Daoy (cell line): ENCODE data around the gene TAF6L. TPM values are rescaled to one million over a fixed set of nuclear protein-coding genes. Genes with fewer than 3 reads are reported as not detected.
A peak's percentile ranks its signal among the peaks of the same experiment; 100 is the strongest.
"Not testable (repeated sequence)": the region's sequence is repeated elsewhere in the genome, so short reads cannot be mapped to it uniquely, and the experiment has no call there.

ENCODE experiments used
- DNase-seq: peaks from one replicate; pipeline ENCODE4 v3.0.0-alpha.2; 2015; ENCODE audit warnings: low read depth
- total RNA-seq: library from RNA; depleted of rRNA; stranded (reverse); fragments of >200 nt; shearing (Covaris generic); gene quantifications from 2 replicates; pipeline ENCODE4 v1.2.3, GENCODE V29; 2014

TAF6L gene
- total RNA-seq, 1 experiment from 2014 or later = 27.4 TPM

DNA sequence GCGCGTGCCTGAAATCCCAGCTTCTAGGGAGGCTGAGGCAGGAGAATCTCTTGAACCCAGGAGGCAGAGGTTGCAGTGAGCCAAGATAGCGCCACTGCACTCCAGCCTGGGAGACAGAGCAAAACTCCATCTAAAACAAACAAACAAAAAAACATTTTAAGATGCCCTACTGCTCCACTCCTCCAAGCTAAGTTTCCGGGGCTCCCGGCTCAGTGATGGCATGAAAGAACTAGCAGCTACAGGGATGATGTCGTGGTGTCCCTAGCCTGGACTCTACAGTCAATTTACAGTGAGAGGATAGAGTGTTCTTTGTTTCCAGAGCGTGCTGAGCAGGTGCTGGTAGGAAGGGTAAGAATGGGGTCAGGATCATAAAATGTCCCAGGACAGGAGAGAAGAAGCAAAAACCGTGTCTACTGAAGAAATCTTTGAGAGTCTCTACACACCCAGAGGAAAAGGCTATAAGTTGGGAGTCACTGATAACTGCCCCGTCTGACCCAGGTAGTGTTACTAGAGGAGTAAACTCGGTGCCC, 16.0 kb upstream of the TAF6L start:
- no peak for DNase-seq

GRCh38 chr11:62757846-62758788, 13.1 kb upstream of the TAF6L start:
- no peak for DNase-seq

- not testable (repeated sequence) for DNase-seq
Measured at GRCh38 chr11:62760867-62761227, 10.3 kb upstream of the TAF6L start.

DNA sequence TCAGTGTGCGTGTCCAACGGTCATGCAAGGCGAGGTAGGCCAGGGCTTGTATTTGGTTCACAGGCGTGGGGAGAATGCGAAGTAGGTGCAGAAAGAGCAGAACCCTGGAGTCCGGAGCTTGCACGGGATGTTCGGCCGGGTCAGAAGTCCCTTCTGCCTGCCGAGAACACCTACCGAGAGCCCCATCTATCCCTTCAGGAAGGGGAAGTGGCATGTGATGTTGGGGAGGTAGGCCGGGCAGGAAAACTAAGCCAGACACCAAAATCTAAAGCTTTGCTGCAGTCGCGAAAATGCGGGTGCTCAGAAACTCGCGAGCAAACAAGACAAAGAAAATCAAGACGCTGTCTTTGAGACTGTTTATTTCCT, 435 bp upstream of the TAF6L start:
- no peak for DNase-seq

- DNase-seq = no peak
Measured at GRCh38 chr11:62774407-62774806, 3.2 kb downstream of the TAF6L start.

GRCh38 chr11:62775646-62776045, 4.5 kb downstream of the TAF6L start:
- DNase-seq = no peak

DNA sequence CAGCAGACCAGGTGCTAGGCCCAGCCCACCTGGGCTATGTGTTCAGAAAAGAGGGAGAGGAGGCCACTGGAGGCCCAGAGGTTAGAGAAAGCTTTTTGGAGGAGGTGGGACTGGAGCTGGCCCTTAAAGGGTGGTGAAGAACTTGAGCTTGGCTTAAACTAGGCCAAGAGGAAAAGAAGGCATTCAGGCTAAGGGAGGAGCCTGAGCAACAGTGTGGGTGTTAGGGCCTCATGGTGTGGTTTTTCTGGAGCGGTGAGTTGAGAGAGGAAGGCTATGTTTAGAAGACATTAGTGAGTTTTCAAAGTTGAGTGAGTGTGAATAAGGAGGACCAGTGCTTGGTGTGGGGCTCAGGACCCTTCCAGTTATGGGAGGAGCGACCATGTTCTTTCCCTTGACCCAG, 6.2 kb downstream of the TAF6L start:
- no peak for DNase-seq

DNA sequence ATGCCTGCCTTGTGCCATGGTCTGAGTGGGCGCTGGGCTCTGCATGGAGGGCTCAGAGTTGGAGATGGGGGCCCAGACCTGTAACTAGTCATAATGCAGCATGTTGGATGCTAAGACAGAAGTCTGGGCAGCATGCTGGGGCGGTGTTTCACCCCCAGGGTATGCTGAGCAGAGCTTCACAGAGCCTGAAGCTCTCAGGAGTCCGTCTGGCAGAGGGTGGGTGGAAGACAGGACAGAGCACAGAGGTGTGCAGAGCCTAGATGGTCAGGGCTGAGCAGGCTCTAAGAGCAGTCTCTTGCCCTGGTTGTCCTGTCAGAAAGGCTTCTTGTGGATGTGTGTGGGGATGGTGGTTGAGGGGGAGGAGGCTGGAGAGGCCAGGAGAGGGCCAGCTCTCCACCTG, 7.2 kb downstream of the TAF6L start:
- no peak for DNase-seq

GRCh38 chr11:62782753-62783152, 11.6 kb downstream of the TAF6L start:
- no peak for DNase-seq

DNA sequence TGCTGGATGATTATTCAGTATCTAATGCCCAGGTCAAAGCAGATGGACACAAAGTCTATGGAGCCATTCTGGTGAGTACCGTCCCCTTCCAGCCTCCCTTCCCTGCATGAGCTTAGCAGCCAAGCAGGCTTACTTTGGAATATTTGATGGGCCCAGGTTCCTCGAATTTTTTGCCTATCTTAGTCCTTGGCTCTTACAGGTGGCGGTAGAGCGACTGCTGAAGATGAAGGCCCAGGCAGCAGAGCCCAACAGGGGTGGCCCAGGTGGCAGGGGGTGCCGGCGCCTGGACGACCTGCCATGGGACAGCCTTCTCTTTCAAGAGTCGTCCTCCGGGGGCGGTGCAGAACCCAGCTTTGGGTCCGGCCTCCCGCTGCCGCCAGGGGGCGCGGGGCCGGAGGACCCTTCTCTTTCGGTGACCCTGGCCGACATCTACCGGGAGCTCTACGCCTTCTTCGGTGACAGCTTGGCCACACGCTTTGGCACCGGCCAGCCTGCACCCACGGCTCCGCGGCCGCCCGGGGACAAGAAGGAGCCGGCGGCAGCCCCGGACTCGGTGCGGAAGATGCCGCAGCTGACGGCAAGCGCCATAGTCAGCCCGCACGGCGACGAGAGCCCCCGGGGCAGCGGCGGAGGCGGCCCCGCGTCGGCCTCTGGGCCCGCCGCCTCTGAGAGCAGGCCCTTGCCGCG, 15.3 kb downstream of the TAF6L start:
- peak; percentile 86 for DNase-seq

DNA sequence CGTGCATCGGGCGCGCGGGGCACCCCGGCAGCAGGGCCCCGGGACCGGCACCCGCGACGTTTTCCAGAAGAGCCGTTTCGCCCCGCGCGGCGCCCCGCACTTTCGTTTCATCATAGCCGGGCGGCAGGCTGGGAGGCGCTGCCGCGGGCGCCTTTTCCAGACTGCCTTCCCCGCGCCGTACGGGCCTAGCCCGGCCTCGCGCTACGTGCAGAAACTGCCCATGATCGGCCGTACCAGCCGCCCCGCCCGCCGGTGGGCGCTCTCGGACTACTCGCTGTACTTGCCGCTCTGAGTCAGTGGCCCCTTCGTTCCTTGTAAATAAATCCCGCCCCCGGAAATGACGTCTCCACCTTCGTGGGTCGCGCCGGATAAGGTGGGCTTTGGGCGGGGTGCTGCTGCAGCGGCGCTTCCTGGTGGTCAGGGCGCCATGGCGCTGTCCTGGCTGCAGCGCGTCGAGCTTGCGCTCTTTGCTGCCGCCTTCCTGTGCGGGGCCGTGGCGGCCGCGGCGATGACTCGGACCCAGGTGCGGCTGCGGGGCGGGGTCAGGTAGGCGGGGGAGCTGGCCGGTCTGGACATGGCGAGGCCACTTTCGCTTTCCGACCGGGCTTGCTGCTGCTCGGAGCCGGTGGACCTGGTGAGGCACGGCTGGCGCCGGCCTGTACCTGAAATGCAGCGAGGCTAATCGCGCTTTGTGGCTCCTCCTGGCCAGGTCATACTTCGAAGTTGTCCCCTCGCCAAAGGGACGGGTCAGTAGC, 16.0 kb downstream of the TAF6L start, which contains the start of gene TMEM179B:
TSS of gene TMEM179B (plus strand) at position 398 of the 755 bp plus-strand sequence. CDS start at position 428, 30 bp downstream.
- peak; percentile 98 for DNase-seq

GRCh38 chr11:62788991-62789390, 17.8 kb downstream of the TAF6L start:
- DNase-seq = no peak

DNA sequence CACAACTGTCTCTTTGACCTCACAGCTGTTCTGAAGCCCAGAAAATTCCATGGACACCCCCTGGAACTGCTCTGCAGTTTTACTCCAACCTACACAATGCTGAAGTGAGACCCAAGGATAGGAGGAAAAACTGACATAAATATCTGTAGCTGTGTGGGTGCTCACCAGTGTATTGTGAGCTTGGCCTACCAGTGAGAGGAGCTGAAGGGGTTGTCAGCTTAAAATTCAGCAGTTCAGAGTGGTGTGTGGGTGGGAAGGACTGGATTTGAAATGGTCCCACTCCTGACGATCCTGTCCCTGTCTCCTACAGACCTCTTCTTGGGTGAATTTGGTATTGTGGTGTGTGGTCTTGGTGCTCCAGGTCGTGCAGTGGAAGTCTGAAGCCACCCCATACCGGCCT, 18.4 kb downstream of the TAF6L start:
- DNase-seq = no peak

DNA sequence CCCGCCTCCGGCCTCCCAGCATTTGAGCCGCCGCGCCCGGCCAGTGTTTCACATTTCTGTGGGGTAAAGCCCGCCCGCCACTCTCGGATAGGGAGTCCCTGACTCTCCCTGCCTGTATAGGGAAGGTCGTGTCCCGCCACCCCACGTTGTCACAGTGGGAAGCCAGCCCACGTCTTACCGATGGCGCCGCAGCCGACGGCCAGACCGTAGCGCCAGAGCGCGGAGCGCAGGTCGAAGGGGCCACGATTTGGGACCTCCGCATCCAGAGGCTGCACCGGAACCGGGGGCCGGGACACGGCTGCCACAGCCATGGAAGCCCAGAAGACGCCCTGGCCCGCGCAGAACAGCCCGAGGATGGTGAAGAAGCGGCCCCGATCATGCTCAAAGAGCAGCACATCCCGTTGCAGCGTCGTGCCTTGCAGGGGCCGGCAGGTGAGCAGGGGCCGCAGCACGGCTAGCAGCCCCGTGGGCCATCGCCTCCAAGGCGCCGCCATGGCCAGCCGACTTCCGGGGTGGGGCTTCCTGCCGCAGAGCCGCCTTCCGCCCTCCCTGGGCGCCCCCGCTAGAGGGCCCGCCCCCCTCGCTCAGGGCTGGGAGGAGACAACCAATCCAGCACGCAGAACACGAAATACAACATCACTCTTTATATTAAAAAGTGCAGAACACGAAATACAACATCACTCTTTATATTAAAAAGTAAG, 20.5 kb downstream of the TAF6L start, which contains the start of gene TMEM223:
TSS of gene TMEM223 (minus strand) at position 506 of the 701 bp plus-strand sequence. CDS start at position 494, 12 bp downstream.
- peak; percentile 88 for DNase-seq

GRCh38 chr11:62792202-62792575, 21.0 kb downstream of the TAF6L start:
- DNase-seq = no peak

GRCh38 chr11:62794201-62794775, 23.1 kb downstream of the TAF6L start:
- no peak for DNase-seq

DNA sequence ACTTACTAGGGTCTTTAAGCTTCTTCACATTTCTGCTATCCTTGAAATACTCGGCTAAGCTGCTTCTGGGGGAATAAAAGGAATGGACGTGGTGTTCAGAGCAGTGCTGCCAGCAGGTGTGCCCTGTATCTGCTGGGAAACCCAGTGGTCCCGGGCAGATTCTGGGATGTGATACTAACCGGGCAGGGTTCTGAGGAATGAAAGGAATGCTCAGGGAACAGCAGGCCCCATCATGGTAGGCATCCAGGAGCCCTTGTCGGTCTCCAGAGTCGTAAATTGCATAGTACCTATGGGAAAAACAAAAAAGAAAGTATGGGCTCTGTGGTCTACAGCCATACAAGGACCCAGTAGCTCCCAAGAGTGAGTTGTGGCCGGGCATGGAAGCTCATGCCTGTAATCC, 25.1 kb downstream of the TAF6L start:
- DNase-seq = no peak

DNA sequence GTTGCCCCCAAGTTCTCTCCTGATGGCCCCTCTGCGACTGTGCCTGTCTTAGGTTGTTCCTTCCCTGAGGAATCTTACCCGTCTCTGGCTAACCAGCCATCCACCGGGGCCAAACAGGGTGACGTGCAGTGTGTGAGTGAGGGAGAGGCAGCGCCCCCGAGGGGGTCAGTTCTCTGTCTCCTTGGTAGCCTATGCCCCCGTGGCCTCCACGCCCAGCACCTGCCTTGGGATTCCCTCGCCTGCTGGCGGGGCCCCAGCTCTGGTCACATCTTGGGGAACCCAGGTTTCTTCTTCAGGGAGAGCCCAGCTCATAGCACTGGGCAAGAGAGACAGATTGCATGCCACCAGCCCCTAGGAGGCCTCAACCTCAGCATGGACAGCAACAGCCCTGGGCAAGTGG, 28.3 kb downstream of the TAF6L start:
- DNase-seq = no peak

- DNase-seq = no peak
Measured at GRCh38 chr11:62801071-62801470, 29.9 kb downstream of the TAF6L start.

DNA sequence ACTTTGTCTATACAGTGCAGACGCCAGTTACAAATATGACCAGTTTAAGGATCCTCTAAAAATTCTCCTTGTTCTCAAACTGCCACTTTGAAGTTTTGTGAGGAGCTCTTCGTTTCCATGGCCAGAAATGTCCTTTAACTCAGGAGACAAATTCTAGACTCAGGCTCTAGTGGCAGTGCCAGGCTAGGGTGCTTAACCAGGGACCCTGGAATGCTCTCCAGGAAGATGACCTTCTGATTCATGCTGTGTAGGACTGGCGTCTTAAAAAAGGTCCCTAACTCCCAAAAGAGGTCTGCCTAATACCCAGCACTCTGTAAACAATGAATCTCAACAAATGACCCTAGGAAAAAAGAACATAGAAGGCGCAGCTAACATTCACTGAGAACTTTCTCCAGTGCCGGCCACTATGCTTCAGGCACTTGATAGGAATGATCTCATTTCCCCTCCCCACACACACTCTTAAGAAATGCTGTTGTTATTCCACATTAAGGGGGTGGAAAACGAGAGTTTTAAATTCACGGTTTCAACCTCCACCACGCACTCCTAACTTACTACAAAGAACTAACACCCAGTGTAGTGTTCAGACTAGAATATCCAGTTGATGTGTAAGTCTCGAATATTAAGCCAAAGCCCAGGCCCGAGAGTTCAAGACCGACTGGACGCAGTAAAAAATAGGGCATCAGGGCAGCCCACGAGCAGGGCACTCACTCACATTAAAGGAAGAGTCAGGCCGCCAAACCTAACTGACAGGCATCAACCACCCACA, 33.3 kb downstream of the TAF6L start:
- DNase-seq = peak; percentile 22
